Stimulated activated CD4-positive, alpha-beta T cell treated with anti-CD3 and anti-CD28 coated beads, Interleukin-15, amount 100 ng/mL, for 24 hours (primary cell): Measurements from ENCODE around the gene CDH7.

Experiments used
- DNase-seq: peaks from one replicate; pipeline ENCODE4 v3.0.0-alpha.2; 2020

The CDH7 gene

DNA sequence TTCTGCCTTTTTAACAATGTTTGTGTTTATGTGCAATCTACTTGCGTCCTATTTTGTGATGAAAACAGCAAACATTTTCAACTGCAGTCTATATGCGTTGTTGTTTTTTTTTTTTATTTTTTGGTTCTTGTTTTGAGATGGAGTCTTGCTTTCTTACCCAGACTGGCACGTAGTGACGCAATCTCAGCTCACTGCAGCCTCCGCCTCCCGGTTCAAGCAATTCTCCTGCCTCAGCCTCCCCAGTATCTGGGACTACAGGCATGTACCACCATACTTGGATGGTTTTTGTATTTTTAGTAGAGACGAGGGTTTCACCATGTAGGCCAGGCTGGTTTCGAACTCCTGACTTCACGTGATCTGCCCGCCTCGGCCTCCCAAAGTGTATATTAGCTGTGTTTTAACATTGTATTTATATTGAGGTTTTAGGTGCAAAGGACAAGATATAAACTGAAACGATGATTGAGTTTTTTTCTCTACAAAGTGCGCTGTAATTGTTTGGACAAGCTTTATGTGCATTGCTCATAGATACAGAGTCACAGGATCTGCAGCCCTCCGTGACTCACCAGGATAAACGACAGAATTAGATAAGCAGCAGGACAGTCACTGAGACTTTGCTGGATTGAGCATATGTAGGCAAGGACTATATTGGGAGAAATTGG, 17.4 kb downstream of the CDH7 start:
- DNase-seq: no peak

DNA sequence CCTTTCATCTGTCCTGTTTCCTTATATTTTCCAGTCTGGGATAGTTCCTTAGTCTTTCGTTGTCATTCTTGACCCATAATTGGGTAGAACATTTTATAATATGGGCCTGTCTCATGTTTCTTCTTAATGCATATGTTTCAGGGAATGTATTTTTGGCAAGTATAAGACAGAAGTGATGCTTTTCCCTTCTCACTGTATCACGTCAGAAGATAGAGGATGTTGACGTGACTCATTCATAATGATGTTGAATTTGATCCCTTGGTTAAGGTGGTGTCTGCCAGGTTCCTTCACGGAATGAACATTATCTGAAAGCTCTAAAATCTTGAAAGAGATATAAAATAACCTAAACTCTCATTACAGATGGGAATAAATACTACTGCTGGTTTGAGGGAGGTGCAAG, 18.8 kb downstream of the CDH7 start:
- no peak for DNase-seq

- DNase-seq: no peak
Measured at GRCh38 chr18:65786474-65786873, 35.7 kb downstream of the CDH7 start.

GRCh38 chr18:65788373-65788772, 37.6 kb downstream of the CDH7 start:
- no peak for DNase-seq

GRCh38 chr18:65790604-65791003, 39.8 kb downstream of the CDH7 start:
- DNase-seq: no peak

GRCh38 chr18:65791719-65792118, 40.9 kb downstream of the CDH7 start:
- DNase-seq: no peak

- DNase-seq: no peak
Measured at GRCh38 chr18:65792456-65793074, 41.8 kb downstream of the CDH7 start.

- DNase-seq: no peak
Measured at GRCh38 chr18:65808759-65809158, 57.9 kb downstream of the CDH7 start.

DNA sequence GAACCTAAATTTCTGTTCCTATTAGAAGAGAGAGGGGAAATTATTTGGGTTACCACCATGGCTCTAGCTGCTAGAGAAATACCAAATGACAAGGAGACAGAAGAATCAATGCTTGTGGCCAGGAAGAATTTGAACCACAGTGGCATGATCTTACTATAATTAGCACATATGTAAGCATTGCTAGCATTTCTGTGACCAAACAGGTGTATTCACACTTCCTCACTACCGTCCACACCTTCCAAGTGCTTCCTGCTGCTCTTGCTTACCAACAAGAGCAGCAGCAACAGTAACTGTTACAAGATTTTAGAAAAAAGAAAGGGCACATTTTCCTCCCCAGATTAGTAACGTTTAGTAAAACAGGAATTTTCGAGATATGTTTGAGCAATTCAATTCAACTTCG, 60.5 kb downstream of the CDH7 start:
- DNase-seq: no peak

DNA sequence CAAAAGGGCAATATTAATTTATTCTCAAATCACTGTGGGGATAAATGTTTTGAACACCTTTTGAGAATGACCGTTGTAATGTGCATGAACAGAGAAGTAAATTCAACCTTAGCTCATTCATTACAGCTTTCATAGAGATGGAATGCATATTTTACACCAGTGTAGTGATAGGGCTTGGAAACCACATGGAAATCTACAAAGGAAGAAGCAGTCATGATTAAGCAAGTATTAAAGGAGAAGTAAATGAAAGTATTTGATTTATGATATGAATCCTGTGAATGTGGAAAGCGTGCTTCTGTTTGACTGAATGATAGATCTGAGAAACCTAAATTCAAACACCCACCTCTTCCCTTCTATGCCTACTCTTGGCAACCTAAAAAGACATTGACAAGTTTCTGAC, 64.7 kb downstream of the CDH7 start:
- DNase-seq: no peak

- no peak for DNase-seq
Measured at GRCh38 chr18:65817178-65817577, 66.4 kb downstream of the CDH7 start.

DNA sequence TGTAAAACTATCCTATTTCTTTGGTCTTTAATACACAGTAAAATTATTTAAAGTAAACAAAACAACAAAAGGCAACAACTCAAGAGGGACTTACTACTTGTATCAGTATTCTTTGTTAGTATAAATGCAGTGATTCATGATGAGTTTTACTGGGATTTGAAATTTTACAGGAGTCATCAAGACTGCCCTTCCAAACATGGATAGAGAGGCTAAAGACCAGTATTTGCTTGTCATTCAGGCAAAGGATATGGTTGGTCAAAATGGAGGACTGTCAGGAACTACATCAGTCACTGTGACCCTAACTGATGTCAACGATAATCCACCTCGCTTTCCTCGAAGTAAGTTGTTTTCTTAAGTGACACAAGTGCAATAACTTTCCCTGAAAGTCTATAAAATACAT, 71.1 kb downstream of the CDH7 start:
- DNase-seq: no peak

GRCh38 chr18:65822826-65823225, 72.0 kb downstream of the CDH7 start:
- no peak for DNase-seq

DNA sequence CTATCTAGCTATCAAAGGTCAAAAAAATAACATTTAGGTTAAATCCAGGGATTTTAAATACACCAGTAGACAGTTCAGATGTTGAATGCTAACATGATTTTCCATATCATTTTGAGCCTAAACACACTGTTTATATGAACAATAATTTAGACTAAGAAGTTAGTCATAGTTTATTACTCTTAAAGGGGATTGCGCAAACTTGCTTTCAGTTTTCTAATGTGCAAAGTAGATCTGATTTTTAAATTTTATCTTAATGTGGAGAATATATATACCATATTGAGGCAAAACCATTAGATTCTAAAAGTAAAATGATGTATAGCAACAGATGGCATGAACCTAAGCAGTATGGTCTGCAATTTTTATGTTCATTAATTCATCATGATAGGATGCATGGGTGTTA, 76.6 kb downstream of the CDH7 start:
- DNase-seq: no peak

DNA sequence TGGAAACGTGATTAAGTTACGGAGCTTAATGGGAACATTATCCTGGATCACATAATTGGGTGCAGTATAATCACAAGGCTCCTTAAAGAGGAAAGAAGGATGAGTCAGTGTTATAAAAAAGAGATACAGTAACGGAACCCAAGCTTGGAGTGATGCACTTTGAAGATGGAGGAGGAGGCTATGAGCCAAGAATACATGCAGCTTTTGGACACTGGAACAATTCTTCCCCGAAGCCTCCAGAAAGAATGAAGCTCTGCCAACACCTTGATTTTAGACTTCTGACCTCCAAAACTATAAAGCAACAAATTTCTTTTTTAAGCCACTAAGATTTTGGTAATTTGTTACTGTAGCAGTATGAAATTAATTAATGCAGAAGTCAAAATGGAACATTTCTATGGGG, 85.1 kb downstream of the CDH7 start:
- DNase-seq: no peak

- DNase-seq: no peak
Measured at GRCh38 chr18:65846107-65846506, 95.3 kb downstream of the CDH7 start.

- DNase-seq: no peak
Measured at GRCh38 chr18:65852273-65852672, 101.5 kb downstream of the CDH7 start.

DNA sequence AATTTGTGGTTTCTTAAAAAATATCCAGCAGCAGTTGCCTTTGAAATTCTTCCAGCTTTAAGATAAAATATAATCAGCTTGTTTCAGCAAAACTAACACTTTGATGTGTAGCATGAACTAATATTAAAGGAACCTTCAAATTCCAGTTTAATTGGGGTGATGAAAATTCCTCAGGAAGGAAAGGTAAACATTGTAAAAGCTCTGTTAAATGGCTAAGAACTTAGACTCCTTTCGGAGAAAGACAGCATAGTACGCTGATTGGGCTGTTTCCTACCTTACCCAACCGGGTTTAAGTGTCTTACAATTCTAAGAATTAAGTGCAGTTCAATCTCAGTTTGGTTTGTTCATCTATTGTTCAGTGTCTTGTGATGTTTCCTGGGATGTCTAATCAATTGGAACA, 108.3 kb downstream of the CDH7 start:
- DNase-seq: no peak

GRCh38 chr18:65869527-65869926, 118.7 kb downstream of the CDH7 start:
- DNase-seq: no peak

GRCh38 chr18:65876310-65876709, 125.5 kb downstream of the CDH7 start:
- DNase-seq: no peak

- no peak for DNase-seq
Measured at GRCh38 chr18:65897292-65897691, 146.5 kb downstream of the CDH7 start.

DNA sequence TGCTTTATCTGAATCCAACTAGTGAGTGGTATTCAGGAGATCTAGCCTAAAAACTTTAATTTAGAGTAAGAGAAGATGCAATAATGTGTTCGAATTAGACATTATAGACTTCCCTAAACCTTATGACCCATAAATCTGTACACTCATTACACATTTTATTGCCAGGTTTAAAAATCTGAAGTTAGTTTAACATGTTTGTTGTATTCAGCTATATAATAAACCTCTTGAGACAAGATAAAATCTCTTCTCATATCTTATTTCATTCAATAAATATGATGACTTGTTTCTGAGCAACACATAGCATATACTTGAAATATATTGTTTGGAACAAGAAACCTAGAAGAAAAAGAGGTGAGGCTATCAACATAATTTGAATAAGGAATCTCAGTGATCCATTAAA, 150.7 kb downstream of the CDH7 start:
- DNase-seq: no peak

DNA sequence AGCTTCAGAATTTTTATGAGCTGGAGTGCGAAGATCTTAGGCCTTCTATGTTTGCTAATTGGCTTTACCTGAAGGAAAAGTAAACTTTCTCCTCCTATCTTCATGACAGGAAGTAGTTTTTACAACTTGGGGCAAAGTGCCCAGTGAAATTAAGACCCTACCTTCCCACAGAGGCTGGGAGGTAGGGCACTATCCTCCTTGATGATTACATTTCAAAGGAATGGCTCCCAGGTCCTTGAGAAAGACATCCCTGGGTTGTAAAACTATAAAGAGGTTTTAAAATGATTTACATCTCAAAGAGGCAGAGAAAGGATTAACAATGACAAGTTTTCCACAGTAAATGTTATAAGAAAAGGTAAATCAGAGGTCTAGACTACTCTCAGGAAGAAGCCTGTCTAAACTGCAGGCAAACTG, 155.8 kb downstream of the CDH7 start:
- DNase-seq: no peak

DNA sequence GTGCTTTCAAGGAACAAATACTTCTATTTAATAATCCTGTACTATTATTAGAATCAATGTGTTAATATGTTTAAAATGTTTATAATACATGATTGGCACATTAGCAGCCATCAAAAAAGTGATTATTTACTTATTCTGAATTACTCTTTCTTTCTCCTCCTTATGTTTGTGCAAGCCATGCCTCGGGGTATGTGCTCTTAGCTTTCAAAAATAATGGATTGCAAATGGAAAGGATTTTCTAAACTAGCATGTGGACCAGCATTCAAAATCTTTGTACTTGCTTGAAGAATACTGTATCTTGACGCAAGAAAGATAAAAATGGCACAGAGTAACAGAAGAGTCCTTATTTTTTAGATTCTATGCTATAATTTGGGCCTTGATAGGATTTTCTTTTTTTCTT, 156.5 kb downstream of the CDH7 start:
- DNase-seq: no peak

DNA sequence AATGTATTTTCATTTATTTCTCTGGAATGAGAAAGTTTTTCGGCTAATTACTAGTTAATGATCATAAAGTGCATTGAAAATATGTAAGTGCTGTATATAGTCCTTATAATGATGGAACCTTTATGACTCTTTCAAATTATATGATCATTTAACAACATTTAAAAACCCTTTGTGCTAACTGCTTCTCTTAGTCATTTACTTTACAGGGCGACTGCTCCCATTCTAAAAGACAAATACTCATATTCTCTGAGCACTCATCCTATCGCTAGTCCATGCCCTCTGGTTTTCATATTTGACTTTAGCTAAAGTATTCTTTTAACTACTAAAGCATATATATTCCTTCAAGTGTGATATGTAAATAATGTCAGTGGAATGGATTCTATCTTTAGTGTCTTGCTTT, 168.2 kb downstream of the CDH7 start:
- no peak for DNase-seq
